HG03108 (cell line): ENCODE measurements around the gene CA12.
"Not testable (repeated sequence)": the region's sequence is repeated elsewhere in the genome, so short reads cannot be mapped to it uniquely, and the experiment has no call there.

Experiments used
- ATAC-seq: cut with Tn5 transposase; IDR thresholded peaks from one replicate; pipeline ENCODE4 v1.9.1; 2021; ENCODE audit warnings: moderate library complexity; ENCODE audit not compliant: unreplicated experiment

The CA12 gene

DNA sequence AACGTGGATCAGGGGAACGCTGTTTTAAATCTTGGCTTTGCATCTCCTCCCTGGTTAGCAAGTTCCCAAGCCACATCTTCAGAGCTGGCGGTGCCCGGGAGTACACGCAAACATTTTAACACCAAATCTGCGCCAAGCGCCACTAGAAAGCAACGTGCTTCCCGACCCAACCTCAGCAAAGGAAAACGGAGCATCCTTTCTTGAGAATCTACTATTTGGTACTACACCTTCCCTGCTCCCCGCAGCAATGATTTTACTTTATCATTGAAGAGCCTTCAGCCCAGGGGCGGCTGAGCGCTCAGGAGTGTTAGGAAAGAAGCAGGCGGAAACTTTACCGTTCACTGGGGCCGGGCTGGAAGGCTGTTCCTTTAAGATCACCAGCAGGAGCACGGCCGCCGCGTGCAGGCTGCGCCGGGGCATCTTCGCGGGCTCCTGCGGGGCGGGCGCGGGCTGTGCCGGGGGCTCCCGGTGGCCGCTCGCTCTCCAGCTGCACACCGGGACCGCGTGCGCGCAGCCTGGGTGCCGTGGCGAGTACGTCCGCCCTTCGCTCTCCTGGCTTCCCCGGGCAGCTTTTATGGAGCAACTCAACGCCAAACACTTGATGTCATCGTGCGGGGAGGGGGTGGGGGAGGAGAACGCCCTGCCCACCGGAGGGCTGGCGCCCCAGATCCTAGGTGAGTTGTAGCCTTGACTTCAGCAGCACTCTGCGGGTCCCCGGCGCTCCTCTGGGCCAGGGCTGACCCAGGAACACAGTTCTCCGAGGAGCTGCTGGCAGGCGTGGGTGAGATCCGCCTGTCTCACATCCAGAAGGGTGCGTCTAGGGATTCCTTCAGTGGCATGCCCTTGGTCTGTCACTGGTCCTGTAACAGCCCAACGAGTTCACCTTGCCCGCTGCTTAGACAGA lies at the start of gene CA12:
CA12 (minus strand) TSS at position 546 of the 904 bp plus-strand sequence; CDS start at position 420, 126 bp downstream.
- ATAC-seq = no peak

DNA sequence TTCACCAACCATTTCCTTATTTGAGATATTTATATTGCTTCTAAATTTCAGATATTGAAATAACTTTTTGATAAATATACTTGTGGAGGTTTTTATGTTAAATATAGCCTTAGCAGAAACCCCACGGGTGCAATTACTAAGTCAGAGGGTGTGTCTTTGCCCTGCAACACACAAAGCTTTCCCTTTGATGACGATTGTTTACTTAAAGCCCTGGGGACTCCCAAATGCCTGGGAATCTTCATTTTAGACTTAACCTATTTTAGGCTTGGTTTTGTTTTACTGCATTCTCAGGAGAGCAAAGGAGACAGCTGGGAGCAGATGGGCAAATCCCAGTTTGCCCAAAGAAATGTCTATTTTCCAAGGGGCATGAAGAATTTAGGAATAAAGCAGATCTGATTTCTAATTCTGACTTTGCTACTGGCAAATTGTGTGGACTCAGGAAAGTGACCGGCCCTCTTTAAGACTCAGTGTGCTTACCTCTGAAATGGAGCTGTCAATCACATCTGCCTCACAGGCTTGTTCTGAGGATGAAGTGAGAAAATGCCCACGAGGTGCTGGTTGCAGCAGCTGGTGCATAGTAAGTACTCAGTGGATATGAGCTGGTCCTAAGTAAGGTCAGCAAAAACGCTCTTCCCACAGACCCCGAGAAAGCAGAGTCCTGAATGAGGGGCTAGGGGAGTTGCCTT lies 49.3 kb upstream of the CA12 start:
- no peak for ATAC-seq

DNA sequence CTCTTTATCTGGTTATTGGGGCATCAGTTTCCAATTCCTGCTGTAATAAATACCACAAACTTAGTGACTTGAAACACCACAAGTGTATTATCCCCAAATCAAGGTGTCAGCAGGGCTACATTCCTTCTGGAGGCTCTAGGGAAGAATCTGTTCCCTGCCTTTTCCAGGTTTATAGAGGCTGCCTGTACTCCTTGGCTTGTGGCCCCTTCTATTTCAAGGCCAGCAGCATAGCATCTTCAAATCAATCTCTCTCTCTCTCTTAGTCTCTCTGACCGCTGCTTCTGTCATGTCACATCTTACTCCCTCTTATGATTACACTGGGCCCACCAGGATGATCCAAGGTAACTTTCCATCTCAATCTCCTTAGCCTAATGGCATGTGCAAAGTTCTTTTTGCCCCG lies 44.9 kb upstream of the CA12 start:
- ATAC-seq = no peak

DNA sequence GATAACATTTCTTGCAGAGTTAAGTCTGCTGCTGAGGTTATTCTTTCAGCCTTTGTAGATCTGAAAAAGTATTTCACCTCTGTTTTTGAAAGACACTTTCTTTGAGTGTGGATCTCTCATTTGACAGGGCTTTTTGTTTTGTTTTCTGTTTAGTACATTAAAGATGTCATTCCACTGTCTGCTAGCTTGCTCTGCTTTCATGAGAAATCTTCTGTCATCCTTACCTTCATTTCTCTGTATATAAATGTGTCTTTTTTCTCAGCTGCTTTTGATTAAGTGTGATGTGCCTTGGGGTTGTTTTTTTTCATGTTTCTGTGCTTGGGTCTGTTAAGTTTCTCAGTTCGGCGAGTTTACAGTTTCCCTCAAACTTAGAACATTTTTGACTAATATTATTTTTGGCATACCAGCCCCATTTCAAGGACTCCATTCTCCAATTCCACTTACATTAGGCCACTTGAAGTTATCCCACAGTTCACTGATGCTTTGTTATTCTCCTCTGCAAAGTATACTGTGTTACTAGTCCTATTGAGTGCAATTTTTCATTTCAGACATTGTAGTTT lies 43.9 kb upstream of the CA12 start:
- no peak for ATAC-seq

DNA sequence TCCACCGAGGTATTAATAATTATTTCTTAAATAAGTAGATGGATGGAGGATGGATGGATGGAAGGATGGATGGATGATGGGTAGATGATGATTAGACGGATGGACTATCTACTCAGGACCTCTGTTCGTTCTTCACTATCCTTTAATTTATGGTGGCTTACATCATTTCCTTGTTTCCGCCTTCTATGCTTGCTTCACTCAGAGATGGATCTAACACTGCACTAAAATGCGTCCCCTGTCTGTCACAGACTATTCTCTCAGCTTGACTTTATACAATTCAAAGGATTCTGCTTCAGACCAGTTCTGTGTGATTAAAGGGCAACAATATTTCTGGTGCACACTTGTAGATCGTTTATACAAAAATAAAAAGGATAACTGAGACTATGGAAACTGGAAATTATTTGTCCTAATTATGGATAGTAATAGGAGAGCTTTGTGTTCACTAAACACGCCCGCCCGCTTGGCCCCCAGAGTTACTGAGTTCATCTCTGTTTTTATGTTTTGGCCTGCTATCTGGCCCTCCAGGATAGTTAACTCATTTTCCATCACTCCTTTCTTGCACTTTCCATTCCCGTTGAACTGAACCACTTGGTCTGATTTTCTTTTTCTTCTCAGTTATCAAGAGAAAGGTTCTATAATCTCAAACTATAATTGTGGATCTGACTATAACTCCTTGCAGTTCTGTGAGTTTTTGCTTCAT lies 41.4 kb upstream of the CA12 start:
- ATAC-seq = no peak

DNA sequence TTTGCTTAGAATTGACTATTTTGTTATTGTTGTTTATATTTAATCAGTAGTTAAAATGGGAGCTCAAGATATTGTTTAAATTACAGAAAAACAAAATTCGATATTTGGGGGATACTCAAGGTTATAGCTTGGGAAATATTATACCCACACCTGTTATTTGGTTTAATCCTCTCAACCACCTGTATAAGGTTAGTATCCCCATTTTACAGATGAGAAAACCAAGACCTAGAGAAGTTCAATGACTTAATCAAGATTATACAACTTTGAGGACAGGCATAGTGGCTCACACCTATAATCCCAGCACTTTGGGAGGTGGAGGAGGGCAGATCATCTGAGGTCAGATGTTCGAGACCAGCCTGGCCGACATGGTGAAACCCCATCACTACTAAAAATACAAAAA lies 39.8 kb upstream of the CA12 start:
- ATAC-seq = no peak

DNA sequence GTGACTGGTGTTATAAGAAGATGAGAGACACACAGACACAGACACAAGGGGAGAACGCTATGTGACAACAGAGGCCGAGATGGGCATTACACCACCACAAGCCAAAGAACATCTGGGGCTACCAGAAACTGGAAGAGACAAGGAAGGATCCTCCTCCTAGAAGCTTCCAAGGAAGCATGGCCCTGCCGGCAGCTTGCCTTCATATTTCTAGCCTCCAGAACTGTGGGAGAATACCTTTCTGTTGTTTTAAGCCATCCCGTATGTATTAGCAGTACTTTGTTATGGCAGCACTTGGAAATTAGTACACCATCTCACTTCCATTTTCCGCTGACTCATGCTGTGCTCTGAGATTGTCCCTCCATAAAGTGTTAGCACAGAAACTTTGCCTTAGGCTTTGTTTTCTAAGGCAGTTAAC lies 38.7 kb upstream of the CA12 start:
- ATAC-seq = no peak

DNA sequence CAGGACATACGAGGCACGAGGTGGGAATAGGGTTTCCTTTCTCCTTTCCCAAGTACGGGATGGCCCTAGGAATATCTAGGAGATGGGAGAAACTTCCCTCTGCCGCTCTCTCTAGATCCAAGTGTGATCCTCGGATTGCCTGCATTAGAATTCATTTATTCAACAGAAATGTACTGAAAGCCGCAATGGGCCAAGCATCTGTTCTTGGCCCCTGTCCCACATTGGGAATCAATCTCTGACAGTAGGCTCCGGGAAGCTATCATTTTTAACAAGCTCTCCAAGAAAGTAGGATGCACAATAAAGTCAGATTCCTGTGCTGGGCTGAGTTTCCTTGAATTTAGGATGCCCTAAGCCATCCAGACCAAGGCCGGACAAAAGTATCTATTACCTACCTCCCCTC lies 37.2 kb upstream of the CA12 start:
- no peak for ATAC-seq

DNA sequence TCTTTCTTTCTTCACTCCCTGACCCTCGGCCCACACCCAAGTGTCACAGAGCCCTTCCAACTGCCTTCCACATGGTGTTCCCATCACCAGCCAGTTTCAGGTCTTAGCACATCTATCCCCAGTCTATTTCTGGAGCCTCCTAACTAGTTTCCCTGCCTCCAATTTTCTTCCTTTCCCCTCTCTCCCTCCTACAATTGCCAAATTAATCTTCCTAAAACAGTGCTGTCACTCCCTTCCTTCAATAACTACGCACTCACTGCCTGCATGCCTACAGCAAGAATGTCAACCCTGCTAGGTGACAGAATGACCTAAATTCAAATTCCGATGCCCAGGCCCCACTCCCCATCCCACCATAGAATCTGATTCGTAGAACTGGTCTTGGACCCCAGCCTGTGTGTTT lies 36.1 kb upstream of the CA12 start:
- no peak for ATAC-seq

DNA sequence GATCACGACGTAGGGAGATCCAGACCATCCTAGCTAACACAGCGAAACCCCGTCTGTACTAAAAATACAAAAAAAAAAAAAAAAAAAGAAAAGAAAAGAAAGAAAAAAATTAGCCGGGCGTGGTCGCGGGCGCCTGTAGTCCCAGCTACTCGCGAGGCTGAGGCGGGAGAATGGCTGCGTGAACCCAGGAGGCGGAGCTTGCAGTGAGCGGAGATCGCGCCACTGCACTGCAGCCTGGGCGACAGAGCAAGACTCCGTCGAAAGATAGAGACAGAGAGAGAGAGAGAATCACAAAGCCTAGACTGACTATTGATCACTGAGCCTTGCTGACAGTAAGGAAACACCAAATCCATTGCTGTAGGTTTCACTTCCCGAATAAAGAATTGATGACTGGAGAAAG lies 35.6 kb upstream of the CA12 start:
- not testable (repeated sequence) for ATAC-seq

DNA sequence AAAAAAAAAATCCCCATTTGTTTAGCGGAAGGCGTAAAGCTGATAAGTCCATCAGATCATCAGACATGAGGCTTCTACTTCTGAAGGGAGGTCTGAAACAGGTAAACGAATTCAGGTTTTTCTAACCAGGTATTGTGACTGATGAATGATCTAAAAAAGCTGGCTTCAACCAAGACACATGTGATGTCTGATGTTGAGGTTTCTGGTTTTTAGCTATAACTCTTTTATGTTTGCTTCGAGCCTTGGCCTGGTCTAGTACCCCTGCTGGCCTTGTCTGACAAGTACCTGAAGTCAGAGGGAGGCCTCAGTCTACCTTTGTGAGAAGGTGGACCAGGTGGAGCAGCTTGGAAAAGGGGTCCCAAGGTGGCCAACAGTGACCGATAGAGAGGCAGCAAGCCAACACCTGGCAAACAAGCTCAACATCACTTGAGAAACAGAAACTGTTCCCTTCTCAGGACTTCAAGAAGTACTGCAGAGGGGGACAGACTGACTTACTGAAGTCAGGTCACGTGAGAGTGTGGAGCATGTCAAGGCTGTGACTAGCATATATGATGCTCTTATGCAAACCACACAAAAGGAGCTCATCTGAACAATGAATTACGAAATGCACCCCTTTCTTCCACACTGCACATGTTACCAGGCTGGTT lies 33.0 kb upstream of the CA12 start:
- ATAC-seq = no peak

DNA sequence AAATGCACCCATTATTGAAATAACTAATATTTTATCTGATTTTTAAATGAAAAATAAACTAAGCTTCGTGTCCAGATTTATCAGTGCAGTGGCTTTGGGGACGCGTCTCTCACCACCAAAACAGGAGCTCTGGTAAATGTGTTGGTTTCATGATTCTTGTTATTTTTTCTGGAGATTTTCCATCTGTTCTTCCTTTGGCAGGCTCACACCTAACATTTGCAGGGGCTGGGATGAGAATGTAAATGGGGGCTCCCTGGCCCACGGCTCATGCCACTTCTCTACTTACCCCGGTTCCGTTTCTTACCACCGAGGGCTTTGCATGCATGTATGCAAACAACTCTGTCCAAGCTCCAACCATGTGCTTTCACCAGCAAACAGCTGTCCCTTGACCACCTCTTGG lies 30.9 kb upstream of the CA12 start:
- ATAC-seq = no peak

DNA sequence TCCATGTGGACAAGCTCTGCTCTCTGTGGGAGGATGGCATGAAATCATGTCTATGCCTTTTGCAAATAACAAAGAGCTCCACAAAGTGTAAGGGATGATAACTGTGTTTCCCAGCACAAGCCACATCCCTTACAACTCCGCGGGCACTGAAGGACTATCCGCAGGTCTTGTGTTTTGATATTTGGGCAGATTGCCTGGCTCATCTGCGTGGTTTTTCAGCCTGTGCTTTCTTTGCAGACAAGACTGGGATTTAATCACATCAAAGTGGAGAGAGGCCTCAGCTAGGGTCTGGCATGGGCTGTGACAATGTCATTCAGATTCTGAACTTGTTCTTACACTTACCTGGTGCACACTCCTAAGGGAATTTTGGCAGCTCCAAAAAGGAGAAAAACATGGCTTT lies 30.2 kb upstream of the CA12 start:
- ATAC-seq = no peak

DNA sequence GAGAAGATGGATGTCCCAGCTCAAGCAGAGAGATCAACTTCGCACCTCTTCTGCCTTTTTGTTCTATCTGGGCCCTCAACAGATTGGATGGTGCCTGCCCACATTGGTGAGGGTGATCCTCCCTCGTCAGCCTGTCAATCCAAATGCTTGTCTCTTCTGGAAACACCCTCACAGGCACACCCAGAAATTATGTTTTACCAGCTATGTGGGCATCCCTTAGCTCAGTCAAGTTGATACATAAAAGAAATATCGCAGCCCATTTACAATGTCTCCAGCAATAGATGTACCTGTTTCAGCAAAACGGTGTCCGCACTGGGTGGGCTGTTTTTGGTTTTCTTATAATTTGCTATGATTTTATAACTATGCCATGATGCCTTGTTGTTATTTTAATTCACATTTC lies 27.5 kb upstream of the CA12 start:
- ATAC-seq = no peak

DNA sequence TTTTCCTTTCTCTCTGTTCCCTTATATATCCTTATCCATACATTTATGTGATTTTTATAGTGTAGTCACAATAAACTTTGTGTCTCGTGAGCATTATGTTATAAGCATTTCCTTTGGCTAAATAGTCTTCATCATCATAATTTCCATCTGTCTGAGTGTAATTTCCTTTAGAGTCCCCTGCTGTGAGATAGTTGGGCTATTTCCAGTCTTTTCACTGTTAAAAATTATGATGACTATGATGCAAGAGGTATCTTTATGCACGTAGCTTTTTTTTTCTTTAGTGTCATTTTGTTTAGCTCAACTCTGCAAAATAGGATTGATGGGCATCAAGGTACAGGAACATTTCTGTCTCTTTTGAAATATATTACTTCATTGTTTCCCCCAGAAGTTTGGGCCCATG lies 26.9 kb upstream of the CA12 start:
- ATAC-seq = no peak

DNA sequence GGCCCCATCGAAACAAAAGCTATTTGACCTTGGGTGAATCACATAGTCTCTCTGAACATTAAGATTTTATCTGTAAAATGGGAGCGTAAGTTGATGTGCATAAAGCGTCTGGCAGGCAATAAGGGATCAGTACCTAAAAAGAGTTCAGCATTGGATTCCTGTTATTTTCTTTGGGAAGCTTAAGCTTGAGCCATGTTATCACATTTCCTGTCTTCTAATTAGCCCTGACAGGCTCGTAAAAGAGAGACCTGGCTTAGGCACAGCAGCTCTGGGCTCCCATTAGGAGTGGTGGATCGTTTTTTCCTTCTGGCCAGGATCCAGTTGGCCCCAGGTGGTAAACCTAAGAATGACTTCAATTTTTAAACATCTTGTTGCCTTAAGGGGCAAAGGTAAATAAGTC lies 26.0 kb upstream of the CA12 start:
- ATAC-seq = no peak

DNA sequence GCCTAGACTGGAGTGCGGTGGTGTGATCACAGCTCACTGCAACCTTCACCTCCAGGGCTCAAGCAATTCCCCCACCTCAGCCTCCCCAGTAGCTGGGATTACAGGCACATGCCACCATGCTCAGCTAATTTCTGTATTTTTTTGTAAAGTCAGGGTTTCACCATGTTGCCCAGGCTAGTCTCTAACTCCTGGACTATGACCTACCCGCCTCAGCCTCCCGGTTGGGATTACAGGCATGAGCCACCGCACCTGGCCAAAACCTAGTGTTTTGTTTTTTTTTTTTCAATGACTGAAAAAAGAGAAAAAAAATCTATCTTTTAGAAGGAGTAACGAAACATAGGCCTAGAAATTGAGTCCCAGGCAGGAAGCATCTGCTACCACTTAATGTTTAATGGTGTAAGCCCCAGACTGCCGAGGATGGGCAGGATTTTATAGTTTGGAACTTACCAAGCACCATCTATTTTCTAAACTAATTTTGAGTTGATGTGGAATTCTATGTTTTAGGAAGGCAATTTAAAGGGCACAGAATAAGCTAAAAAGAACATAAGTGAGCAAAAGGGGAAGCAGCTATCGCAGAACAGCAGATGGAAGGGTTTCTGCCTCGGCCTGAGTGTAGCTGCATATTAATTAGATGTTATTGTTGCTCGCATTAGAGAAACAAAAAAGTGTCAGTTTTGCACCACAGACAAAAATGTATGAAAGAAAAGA lies 24.2 kb upstream of the CA12 start:
- ATAC-seq = no peak

DNA sequence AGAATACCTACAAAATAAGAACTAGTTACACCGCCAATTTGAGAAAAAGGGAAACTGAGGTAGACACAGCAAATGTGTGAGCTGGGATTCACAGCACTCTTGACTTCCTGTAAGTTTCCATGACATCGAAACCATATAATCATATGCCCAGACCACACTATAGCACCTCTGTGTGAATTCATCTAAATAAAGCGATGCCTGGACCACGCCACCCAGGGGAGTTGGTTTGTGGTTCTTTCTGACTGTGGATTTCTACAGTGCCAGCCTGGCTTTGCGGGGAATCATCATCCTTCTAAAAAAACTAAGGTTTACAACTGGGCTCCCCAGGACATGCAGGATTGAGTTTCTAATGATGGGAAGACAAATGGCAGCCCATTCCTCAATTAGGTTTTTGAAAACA lies 23.5 kb upstream of the CA12 start:
- ATAC-seq = no peak

DNA sequence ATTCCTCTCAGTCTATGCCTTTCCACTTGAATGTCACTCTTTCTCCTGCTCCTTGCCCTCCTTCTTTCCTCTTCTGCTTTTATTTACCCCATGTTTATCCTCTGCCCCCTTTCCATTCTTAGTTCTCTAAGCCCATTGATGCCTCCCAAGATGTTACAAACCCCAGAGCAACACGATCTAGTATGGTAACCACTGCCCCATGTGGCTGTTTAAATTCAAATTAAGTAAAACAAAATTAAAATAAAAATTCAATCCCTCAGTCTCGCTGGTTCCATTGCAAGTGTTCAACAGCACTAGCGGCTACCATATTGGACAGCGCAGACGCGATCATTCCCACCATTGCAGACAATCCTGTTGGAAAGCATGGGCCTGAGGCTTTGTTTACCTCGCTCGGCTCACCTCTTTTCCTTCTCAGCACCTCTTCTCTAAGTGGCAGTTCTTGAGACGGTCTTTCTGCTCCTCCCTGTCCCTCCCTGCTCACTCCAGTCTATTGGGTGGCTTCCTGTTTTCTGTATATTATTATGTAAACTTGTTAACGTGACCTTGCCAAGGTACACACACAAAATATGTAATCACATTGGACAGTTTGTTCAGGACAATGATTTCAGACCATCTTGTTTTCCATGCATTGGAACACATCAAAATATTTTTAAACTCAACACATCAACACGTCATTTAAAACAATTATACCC lies 21.8 kb upstream of the CA12 start:
- ATAC-seq = no peak
